Type B pancreatic cell (in vitro differentiated cells): ENCODE results near the gene IGSF11. TPM values are rescaled to one million over a fixed set of nuclear protein-coding genes. Genes with fewer than 3 reads are reported as not detected.

Source experiments
- DNase-seq: peaks from one replicate; pipeline ENCODE4 v3.0.0; 2021; ENCODE audit warnings: mixed read lengths; ENCODE audit not compliant: unreplicated experiment; ENCODE audit errors: extremely low spot score
- H3K27ac Mint-ChIP-seq: 2 replicates; pipeline ENCODE4 v1.8.0; 2021; ENCODE audit warnings: mild to moderate bottlenecking, mixed read lengths
- H3K27me3 Mint-ChIP-seq: 2 replicates; pipeline ENCODE4 v1.8.0; 2021; ENCODE audit warnings: mixed read lengths
- H3K36me3 Mint-ChIP-seq: 2 replicates; pipeline ENCODE4 v1.8.0; 2021; ENCODE audit warnings: mixed read lengths
- H3K4me1 Mint-ChIP-seq: one replicate; pipeline ENCODE4 v1.8.0; 2021; ENCODE audit warnings: mixed read lengths; ENCODE audit not compliant: unreplicated experiment
- H3K4me3 Mint-ChIP-seq: 2 replicates; pipeline ENCODE4 v1.8.0; 2021; ENCODE audit warnings: mild to moderate bottlenecking, mixed read lengths
- H3K9me3 Mint-ChIP-seq: 2 replicates; pipeline ENCODE4 v1.8.0; 2021; ENCODE audit warnings: mixed read lengths
- CTCF ChIP-seq: fragments of 200-600 bp; sonication (generic); conservative IDR thresholded peaks from 2 replicates; pipeline ENCODE4 v1.5.0; 2021; ENCODE audit warnings: antibody characterized with exemption, mild to moderate bottlenecking
- total RNA-seq: library from RNA; stranded (reverse); gene quantifications from 2 replicates; pipeline ENCODE4 v1.2.1, GENCODE V29; 2021; ENCODE audit warnings: low replicate concordance

Gene IGSF11
- total RNA-seq, 1 donor from 2014 or later: 2.3 TPM

DNA sequence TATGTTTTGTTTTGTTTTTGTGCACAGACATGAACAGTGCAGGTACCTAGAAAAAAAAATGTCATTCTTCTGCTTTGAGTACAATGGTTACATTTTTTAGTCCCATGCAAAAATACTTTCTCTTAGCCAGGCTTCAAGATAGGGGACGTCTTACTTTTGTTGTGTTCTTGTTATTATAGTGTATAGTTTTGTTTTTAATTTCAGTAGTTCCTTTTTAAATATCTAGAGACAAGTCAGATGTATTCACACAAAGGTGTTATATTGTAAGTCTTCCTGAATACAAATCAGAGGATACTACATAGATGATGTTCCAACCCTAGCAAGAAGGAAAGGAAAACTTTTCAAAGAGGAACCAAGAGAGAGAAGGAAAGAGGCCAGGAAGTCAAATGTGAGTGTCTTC, 28.8 kb upstream of the IGSF11 start:
- Mint-ChIP-seq H3K9me3 (no peaks in the 10 kb centered on the region), H3K27me3 (peaks cover 11% of the 10 kb centered on the region), H3K27ac (no peak overlapping the region), H3K36me3 (no peaks in the 10 kb centered on the region), H3K4me3 (no peak overlapping the region), H3K4me1 (no peaks in the 10 kb centered on the region)
- no peak for DNase-seq
- no peak for TF ChIP-seq CTCF

DNA sequence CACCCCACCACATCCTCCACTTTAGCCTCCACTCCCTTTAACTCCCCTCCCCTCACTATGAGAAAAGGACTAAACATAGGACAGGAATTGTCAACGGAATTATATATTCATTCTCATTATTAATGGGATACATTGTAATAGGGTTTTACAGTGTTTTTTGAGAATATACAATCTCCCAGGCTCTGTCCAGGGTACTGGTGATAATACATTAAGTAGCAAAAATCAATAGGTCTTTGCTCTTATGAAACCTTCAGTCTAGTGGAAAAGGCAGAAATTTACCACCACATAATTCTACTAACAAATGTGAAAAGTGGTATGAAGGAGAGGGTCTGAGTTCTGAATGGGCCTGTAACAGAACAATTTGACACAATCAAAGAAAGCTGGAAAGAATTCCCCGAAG, 28.2 kb upstream of the IGSF11 start:
- H3K27me3 Mint-ChIP-seq: peaks cover 11% of the 10 kb centered on the region
- no peak overlapping the region for H3K4me3 Mint-ChIP-seq
- no peaks in the 10 kb centered on the region for H3K4me1 Mint-ChIP-seq
- DNase-seq: no peak
- TF ChIP-seq CTCF: no peak
- H3K27ac Mint-ChIP-seq: no peak overlapping the region
- no peaks in the 10 kb centered on the region for H3K9me3 Mint-ChIP-seq
- H3K36me3 Mint-ChIP-seq: no peaks in the 10 kb centered on the region

DNA sequence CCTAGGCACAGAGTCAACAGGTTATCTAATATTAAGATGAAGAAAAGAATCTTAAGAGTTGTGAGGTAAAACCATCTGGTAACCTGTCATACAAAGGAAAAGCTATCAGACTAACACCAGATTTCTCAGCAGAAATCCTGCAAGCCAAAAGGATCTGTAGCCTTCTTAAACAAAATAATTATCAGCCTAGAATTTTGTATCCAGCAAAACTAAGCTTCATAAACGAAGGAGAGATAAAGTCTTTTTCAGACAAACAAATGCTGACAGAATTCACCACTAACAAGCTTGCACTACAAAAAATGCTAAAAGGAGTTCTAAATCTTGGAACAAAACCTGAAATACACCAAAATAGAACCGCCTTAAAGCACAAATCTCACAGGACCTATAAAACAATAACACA, 9.9 kb upstream of the IGSF11 start:
- peaks cover 14% of the 10 kb centered on the region for H3K27me3 Mint-ChIP-seq
- TF ChIP-seq CTCF: no peak
- H3K9me3 Mint-ChIP-seq: peaks cover 8% of the 10 kb centered on the region
- no peak overlapping the region for H3K27ac Mint-ChIP-seq
- no peak for DNase-seq
- no peaks in the 10 kb centered on the region for H3K36me3 Mint-ChIP-seq
- H3K4me1 Mint-ChIP-seq: no peaks in the 10 kb centered on the region
- H3K4me3 Mint-ChIP-seq: peak overlapping the region; percentile 42

GRCh38 chr3:119042162-119042561, 7.5 kb upstream of the IGSF11 start:
- Mint-ChIP-seq H3K4me3 (no peak overlapping the region), H3K27ac (no peak overlapping the region), H3K4me1 (no peaks in the 10 kb centered on the region), H3K27me3 (peaks cover 26% of the 10 kb centered on the region), H3K9me3 (peaks cover 9% of the 10 kb centered on the region), H3K36me3 (no peaks in the 10 kb centered on the region)
- no peak for DNase-seq
- no peak for TF ChIP-seq CTCF

DNA sequence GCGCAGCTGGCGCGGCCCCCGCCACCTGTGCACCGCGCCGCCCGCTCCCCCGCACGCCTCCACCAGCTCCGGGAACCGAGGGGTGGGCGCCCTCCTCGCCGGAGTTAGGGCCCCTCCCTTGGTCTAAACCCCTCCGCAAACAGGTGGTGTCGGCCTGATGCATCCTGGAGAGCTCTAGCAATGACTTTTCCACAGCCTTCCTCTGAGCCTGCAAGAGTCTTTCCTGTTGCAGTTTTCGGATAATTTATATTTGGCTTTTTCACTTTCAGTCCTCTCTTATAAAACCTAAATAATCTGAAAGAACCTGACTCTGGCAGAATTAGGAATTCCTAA, 334 bp upstream of the IGSF11 start:
- H3K27me3 Mint-ChIP-seq: peaks cover 69% of the 10 kb centered on the region
- H3K36me3 Mint-ChIP-seq: no peaks in the 10 kb centered on the region
- H3K4me3 Mint-ChIP-seq: peak overlapping the region; percentile 77
- no peak for DNase-seq
- no peak overlapping the region for H3K27ac Mint-ChIP-seq
- peaks cover 4% of the 10 kb centered on the region for H3K9me3 Mint-ChIP-seq
- no peaks in the 10 kb centered on the region for H3K4me1 Mint-ChIP-seq
- peak; percentile 33 for TF ChIP-seq CTCF
